GM06990 (cell line): Measurements from ENCODE around the gene LIPT2.

Experiments
- DNase-seq: peaks from one replicate; pipeline ENCODE4 v3.0.0-alpha.2; 2011; ENCODE audit not compliant: insufficient read length; ENCODE audit errors: extremely low read depth
- H3K27me3 ChIP-seq: replicated peaks from 2 replicates; pipeline ENCODE4 v1.6.0; 2011; ENCODE audit warnings: low read length; ENCODE audit not compliant: control insufficient read depth, insufficient read depth
- H3K36me3 ChIP-seq: 2 replicates; pipeline ENCODE4 v1.5.1; 2011; ENCODE audit warnings: low read length; ENCODE audit not compliant: control insufficient read depth, insufficient read depth
- H3K4me3 ChIP-seq: replicated peaks from 2 replicates; pipeline ENCODE4 v1.5.1; 2011; ENCODE audit warnings: low read depth, mild to moderate bottlenecking, control low read depth, low read length
- CTCF ChIP-seq: IDR thresholded peaks from 2 replicates; pipeline ENCODE4 v1.5.1; 2011; ENCODE audit warnings: low read length, control low read depth, mild to moderate bottlenecking, inconsistent platforms; ENCODE audit not compliant: insufficient read depth, poor library complexity, severe bottlenecking

LIPT2 gene

GRCh38 chr11:74444173-74444826, 49.2 kb downstream of the LIPT2 start:
- Histone ChIP-seq H3K27me3 (no peaks in the 10 kb centered on the region), H3K36me3 (no peaks in the 10 kb centered on the region), H3K4me3 (no peak overlapping the region)
- DNase-seq: no peak
- no peak for TF ChIP-seq CTCF

GRCh38 chr11:74443071-74443864, 50.3 kb downstream of the LIPT2 start:
- H3K36me3 ChIP-seq: no peaks in the 10 kb centered on the region
- TF ChIP-seq CTCF: no peak
- DNase-seq: no peak
- no peak overlapping the region for H3K4me3 ChIP-seq
- no peaks in the 10 kb centered on the region for H3K27me3 ChIP-seq

- no peaks in the 10 kb centered on the region for H3K36me3 ChIP-seq
- DNase-seq: no peak
- TF ChIP-seq CTCF: no peak
Observed at GRCh38 chr11:74442636-74443035, 50.9 kb downstream of the LIPT2 start.

More at GRCh38 chr11:74442636-74443035, 50.9 kb downstream of the LIPT2 start:
- Histone ChIP-seq H3K27me3 (no peaks in the 10 kb centered on the region), H3K4me3 (no peak overlapping the region)
